Measurements from ENCODE around the gene JAK3. TPM values are rescaled to one million over a fixed set of nuclear protein-coding genes. Genes with fewer than 3 reads are reported as not detected.

JAK3 gene
- total RNA-seq (2021; fragmentation: NEBNext Ultra II Directional; extraction: Animal tissue kit (Norgen Biotek cat#: 25700)) (3.2 and 4.0 TPM in 2 replicates), polyA plus RNA-seq (2011; rRNA removed) (4.7 TPM in 2 replicates), polyA minus RNA-seq (2011; rRNA and poly(A)+ RNA removed) (3.8 and 4.4 TPM in 2 replicates)
- polyA plus RNA-seq (2011; cell fraction: cytosol; rRNA removed) = 3.2 TPM
- 4.1 TPM for polyA plus RNA-seq (2011; cell fraction: nucleus; rRNA removed)
- polyA plus RNA-seq (2012, experiment 1 of 2) = 2.1 to 3.0 TPM (median 2.5 TPM) in 4 replicates
- 1.9 TPM for polyA plus RNA-seq (2012, experiment 2 of 2)
- 3.3 TPM for polyA plus RNA-seq (2013, experiment 1 of 2)
- polyA plus RNA-seq (2013, experiment 2 of 2) = 3.3 TPM
- polyA minus RNA-seq (2011; cell fraction: cytosol; rRNA and poly(A)+ RNA removed) = 3.1 TPM
- 2.7 TPM for polyA minus RNA-seq (2011; cell fraction: nucleus; rRNA and poly(A)+ RNA removed)
- long read RNA-seq, experiment 1, partial matches to known transcripts = 0 of 2 reads
- long read RNA-seq, experiment 1, other reads (novel, unspliced or antisense) = 2 of 2 reads
- long read RNA-seq, experiment 2 = 0 reads

DNA sequence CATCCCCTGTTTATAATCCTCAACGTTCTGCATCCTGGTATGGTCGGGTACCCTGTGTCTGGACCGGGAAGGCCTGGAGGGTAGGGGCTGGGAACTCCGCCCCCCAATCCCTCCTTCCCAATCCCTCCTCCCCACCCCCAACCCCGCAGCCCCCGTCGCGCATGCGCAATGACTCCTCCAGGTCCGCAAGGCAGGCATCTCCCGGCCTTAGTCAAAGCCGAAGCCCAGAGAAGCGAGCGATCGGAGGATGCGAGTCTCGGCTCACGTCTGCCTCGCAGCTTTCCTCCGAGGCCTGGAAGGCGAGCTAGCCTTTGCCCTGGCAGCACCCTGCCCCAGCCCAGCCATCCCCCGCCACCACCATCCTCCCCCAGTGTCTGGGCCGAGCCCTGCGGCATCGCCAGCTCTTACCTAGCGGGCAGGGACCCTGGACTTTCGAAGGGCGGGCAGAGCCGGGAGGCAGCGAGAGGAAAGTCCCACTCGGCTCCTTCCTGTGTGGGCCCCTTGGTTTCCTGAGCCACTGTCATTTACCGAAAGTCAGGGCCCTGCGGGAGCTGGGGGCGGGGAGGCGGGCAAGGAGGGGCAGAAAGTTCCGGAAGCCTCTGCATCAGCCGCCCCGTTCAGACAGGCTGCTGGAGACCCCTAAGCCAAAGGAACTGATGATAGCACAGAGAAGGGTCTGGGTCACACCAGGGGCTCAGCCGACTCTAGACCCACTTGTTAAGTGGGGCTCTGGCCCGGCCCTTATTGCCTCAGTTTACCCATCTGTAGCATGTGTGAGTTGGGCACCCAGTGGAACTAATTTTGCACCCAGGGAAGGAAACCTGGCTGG, at the start of gene JAK3:
Gene JAK3, minus strand, starts transcription at position 445 of the 829 bp plus-strand sequence. CDS start 3,565 bp downstream, outside the sequence.
- Histone ChIP-seq H3K18ac (ENCODE audit: extremely low read depth, low read length) (peak within 1 kb of the TSS; percentile 62), H3K14ac (ENCODE audit: insufficient read length) (no peak within 1 kb of the TSS), H4K91ac (replicated peaks; ENCODE audit: insufficient read length, low read length) (peak within 1 kb of the TSS; percentile 26), H2AK5ac (ENCODE audit: low read depth, low read length) (no peak within 1 kb of the TSS), H3K79me1 (ENCODE audit: low read depth, low read length) (no peaks in the 10 kb centered on the region), H3K9me3 (ENCODE audit: insufficient read depth in 2 of 2, low read depth in 1 of 2, low read length in 1 of 2) (no peaks in the 10 kb centered on the region), H2BK20ac (ENCODE audit: low read length) (peak within 1 kb of the TSS; percentile 61; the same call in 1 of the 2 replicates), H3K4me1 (replicated peaks in 1 of 4; ENCODE audit: control insufficient read depth in 3 of 4, insufficient read depth in 4 of 4, low read length in 3 of 4) (peaks cover 0 to 8% (median under 1%) of the 10 kb centered on the region in 4 experiments; a peak in 4 of 7 replicates), H2BK12ac (ENCODE audit: low read depth, low read length) (peak within 1 kb of the TSS; percentile 39; the same call in 1 of the 2 replicates), H4K8ac (ENCODE audit: extremely low read depth, insufficient read depth, low read length) (peak within 1 kb of the TSS; percentile 77), H3K79me2 (ENCODE audit: control insufficient read depth in 1 of 2, insufficient read depth in 2 of 2, low read length in 2 of 2) (no peaks in the 10 kb centered on the region), H3K56ac (replicated peaks; ENCODE audit: insufficient read length, low read depth, low read length) (no peak within 1 kb of the TSS), H2BK120ac (replicated peaks; ENCODE audit: low read depth, low read length) (no peak within 1 kb of the TSS), H4K20me1 (replicated peaks in 1 of 2; ENCODE audit: control insufficient read depth in 1 of 2, insufficient read depth in 2 of 2, low read length in 2 of 2) (no peaks in the 10 kb centered on the region), H3K36me3 (ENCODE audit: control insufficient read depth in 2 of 4, insufficient read depth in 4 of 4, low read length in 3 of 4) (no peaks in the 10 kb centered on the region), H4K5ac (ENCODE audit: insufficient read length, low read depth, low read length) (peak within 1 kb of the TSS; percentile 36), H3K4me3 (ENCODE audit: extremely low read depth in 1 of 4, insufficient read depth in 2 of 4, low read depth in 3 of 4, low read length in 4 of 4) (peak within 1 kb of the TSS in 2 of 4 experiments; percentile 23 to 52; a peak in 4 of 8 replicates), H2AFZ (ENCODE audit: low read length) (no peak within 1 kb of the TSS), H3K27me3 (replicated peaks in 1 of 4; ENCODE audit: control insufficient read depth in 3 of 4, extremely low read depth in 1 of 4, insufficient read depth in 3 of 4, low read length in 3 of 4) (peaks cover 0 to 7% (median 3%) of the 10 kb centered on the region in 4 experiments; a peak in 5 of 7 replicates), H3K9ac (replicated peaks in 1 of 4; ENCODE audit: extremely low read depth in 1 of 4, low read depth in 3 of 4, low read length in 3 of 4) (no peak within 1 kb of the TSS; a peak in 1 of 7 replicates), H2BK5ac (ENCODE audit: low read depth, low read length) (0 out of 2 replicates have a peak within 1 kb of the TSS, but pooled peaks have one; percentile 44), H3K23me2 (ENCODE audit: low read depth, low read length) (peaks cover 3% of the 10 kb centered on the region; the same call in 1 of the 2 replicates), H2BK15ac (ENCODE audit: low read length) (no peak within 1 kb of the TSS), H3K23ac (ENCODE audit: insufficient read length) (no peak within 1 kb of the TSS), H3K4me2 (ENCODE audit: insufficient read depth in 1 of 2, low read depth in 2 of 2, low read length in 2 of 2) (peak within 1 kb of the TSS; percentile 42 to 65; a peak in 3 of 4 replicates), H3K27ac (ENCODE audit: low read depth, low read length) (no peak within 1 kb of the TSS), H3K4ac (replicated peaks; ENCODE audit: insufficient read length, low read depth, low read length) (peak within 1 kb of the TSS; percentile 77)
- DNase-seq (ENCODE audit: low read depth in 1 of 2, low spot score in 2 of 2) (peak; percentile 75 to 90), FAIRE-seq (no peak)
- 26% methylated on average over 32 of the region's 40 CpGs; no CpG with 5 or more reads in 1 of the 2 experiments for WGBS, 2 experiments (ENCODE audit: extremely low coverage in 1 of 2, insufficient coverage in 1 of 2, insufficient read length in 1 of 2, insufficient replicate concordance in 2 of 2, low coverage in 1 of 2, low lambda C conversion rate in 2 of 2, missing lambda C conversion rate in 1 of 2)
- ChIA-PET CTCF (ENCODE audit: partially characterized antibody) (interaction anchor here (1.1 to 2.2 kb wide), 5 partner anchors 12 to 73 kb away, joined by 3 to 6 read pairs (median 4); partner anchors contain the start of genes RPL18A and SLC5A5), POLR2A (ENCODE audit: partially characterized antibody) (interaction anchor here (1.3 to 12.1 kb wide), 2 partner anchors 15 to 418 kb away, joined by 3 to 141 read pairs; partner anchors contain the start of gene RPL18A)
- TF ChIP-seq, protein P1, sequence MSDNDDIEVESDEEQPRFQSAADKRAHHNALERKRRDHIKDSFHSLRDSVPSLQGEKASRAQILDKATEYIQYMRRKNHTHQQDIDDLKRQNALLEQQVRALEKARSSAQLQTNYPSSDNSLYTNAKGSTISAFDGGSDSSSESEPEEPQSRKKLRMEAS (IDR thresholded peaks at IDR 0.05) = peak; percentile 57; the same call in 1 of the 2 replicates
- TF ChIP-seq NRF1 (IDR thresholded peaks at IDR 0.05; ENCODE audit: low read depth, low read length) (peak; percentile 65), POLR2AphosphoS5 (IDR thresholded peaks at IDR 0.05; ENCODE audit: low read depth, low read length) (peak; percentile 54; the same call in 1 of the 2 replicates), POLR2A (IDR thresholded peaks at IDR 0.05; ENCODE audit: control extremely low read depth in 1 of 2, low read depth in 2 of 2, low read length in 2 of 2) (no peak), TBP (IDR thresholded peaks at IDR 0.05; ENCODE audit: low read depth, low read length) (peak; percentile 61; the same call in 1 of the 2 replicates), USF2 (IDR thresholded peaks at IDR 0.05; ENCODE audit: low read length) (no peak), TAF1 (IDR thresholded peaks at IDR 0.05; ENCODE audit: low read depth, low read length) (0 out of 2 replicates have a peak, but pooled peaks have one; percentile 52), SP2 (IDR thresholded peaks at IDR 0.05; ENCODE audit: low read length) (no peak)

Data from H1 (cell line).